COR-L47 (cell line): ENCODE data around the gene GMEB2.
"Not testable (repeated sequence)": the region's sequence is repeated elsewhere in the genome, so short reads cannot be mapped to it uniquely, and the experiment has no call there.

Experiments used
- DNase-seq: peaks from one replicate; lab custom pipeline; 2025; lab: John Stamatoyannopoulos, UW

GMEB2 gene

DNA sequence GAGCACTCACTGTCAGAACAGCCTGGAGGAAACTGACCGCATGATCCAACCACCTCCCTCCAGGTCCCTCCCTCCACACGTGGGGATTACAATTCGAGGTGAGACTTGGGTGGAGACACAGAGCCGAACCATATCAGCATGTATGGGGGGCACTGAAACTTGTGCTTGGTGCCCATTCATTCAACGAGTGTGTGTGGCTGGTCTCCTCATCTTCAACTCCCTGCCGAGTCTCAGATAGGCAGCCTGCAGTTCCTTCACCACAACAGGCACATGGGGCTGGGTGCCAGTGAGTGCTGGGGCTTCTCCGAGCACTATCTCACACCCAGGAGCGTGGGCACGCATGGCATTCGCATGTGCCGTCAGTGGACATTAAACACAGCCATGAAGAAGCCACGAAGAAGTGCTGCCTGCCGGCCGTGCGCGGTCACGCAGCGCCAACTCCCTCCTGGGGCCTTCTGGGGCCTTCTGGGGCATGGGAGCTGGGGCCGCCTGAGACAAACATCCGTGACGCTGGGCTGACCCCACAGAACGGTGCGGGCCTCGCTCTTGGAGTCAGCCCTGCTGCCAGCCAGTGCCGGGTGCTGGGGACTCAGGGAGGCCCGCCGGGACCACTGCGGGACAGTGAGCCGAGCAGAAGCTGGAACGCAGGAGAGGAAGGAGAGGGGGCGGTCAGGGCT is 30.5 kb upstream of the GMEB2 start:
- no peak for DNase-seq

DNA sequence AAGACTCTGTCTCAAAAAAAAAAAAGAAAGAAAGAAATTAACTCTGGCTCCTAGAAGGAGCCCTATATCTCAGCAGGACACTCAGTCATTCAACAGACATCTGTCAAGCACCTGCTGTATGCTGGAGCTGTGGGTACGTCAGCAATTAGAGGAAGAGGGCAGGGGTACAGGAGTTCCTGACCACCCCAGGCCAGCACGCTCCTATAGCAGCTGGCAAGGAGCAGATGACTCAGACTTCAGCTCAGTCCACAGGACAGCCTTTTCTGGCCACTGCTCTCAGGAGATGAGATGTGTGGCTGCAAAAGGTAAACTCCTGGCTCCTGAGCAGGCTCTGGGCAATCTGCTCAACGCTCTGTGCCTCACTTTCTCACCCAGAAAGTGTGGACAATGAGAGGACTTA is 29.6 kb upstream of the GMEB2 start:
- no peak for DNase-seq

DNA sequence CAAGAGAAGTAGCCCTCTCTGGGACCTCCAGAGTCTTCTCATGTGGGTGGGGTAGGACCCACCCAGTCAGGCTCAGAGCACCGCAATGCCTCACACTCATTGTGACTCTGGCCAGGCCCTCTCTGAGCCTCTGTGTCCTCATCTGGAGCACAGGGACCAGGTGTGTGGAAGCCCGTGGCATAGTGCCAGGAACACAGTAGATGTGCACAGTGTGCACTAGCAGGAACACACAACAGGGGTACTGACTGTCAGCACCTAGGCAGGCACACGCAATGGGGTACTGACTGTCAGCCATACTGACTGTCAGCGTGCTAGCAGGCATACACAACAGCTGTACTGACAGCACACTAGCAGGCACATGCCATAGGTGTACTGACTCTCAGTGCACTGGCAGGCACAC is 28.3 kb upstream of the GMEB2 start:
- no peak for DNase-seq

DNA sequence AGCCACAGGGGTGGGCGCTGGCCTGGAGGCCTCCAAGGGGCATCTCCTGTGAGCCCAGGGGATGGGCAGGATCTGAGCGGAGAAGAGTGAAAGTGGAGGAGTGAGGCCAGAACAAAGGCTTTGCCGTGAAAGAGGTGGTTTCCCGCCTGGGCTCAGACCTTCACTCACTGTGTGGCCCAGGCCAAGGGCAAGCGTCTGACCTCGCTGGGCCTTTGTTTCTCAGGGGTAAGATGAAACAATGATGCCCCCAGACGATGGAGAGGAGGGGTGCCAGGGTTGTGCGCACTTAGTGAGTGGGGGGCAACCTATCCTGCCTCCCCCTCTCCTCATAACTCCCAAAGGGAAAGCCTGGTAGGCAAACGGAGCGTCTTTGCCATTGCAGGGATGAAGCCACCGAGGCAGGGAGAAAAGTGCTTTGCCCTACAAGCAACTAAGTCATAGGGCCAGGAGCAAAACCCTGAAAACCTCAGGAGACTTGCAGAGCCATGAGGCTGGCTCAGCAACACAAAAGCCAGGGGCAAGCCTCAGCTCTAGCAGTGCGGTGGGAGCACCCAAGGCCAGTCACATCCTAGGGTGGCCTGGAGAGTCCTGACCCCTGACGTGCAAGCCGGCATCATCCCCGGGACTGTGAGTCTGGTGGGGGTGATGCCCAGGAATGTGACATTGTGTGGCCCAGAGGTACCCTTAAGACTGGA is 27.2 kb upstream of the GMEB2 start:
- no peak for DNase-seq

DNA sequence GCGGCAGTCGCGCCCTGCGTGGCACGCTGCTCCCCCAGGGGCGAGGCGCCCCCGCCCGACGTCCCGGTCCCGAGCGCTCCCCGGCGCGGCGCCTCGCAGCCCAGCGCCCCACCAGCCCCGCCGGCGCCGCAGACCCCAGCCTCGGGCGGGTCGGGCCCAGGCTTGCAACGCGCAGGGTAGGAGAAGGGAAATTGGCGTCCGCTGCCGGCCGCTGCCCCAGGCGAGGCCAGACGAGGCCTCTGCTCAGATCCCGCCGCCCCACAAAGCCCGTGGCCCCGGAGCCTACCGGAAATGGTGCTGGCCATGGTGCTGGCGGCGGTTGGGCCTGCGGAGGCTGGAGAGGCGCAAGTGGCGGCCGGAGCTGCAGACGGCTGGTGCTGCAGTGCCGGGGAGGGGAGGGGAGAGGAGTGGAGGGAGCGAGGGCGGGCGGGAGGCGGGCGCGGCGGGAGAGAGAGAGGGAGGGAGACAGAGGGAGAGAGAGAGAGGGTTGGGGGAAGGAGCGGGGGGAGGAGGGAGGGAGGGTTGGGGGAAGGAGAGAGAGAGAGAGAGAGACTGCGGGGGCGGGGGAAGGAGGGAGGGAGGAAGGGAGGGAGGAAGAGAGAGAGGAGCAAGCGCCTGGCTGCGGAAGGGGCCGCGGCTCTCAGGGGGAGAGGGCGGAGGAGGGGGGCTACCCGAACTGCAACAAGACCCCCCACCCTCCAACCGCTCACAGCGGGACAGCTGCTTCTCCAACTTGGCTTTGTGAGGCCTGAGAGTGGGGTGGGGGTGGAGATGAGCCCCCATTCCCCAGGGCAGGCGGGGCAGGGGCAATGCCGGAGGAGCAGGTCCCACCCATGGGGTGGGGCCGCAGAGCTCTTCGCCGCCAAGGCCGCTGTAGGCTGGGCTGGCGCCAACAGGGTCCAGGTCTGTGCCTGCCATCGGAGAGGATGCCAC is 26.4 kb upstream of the GMEB2 start, which contains the start of gene STMN3:
STMN3 (minus strand) TSS at position 384 of the 933 bp plus-strand sequence; CDS start at position 305, 79 bp downstream.
- DNase-seq: peak; percentile 85

DNA sequence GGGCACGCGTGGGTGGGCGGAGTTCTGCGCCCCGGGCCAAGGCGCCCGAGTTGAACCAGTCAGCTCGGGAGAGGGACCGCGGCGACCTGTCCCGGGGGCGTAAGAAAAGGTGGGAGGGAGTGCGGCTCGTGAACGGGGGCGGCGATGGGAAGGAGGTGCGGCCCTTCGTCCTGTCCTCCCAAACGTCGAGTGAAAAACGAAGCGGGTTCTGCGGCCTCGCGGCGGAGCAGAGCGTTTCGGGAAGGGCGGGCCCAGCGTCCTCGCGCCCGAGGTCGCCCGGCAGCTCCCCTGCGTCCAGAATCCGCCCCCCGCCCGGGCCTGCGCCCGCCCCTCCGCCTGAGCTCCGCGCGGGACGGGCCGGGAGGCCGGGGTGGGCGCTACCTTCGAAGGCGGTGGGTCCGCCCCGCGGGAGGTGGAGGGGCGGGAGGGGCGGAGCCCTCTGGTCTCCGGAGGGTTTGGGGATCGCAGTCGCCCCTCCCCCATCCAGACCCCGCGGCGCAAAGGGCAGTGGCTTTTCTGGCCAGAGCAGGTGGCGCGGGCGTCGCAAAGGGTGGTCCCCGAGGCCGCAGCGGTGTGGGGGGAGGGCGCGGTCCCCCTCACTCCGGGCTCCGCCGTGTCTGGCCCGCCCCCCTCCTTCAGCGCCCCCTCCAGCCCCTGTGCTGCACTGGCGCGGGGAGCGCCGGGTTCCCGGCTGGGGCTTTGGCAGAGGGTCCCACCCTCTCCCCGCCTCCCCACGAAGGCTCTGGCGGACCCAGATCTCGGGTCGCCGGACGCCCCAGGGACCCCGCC is 25.5 kb upstream of the GMEB2 start:
- DNase-seq: peak; percentile 30

DNA sequence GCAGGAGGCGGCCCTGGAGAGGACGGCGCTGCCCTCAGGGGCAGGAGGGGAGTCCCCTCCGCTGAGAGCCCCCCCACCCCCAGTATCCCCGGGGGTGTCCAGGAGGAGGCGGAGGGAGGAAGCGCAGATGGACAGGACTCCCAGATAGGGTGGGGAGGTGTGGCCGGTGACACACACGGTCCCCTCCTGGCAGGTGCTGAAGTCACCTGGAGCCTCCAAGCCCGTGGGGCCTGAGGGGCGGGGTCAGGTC is 25.0 kb upstream of the GMEB2 start:
- peak; percentile 13 for DNase-seq

DNA sequence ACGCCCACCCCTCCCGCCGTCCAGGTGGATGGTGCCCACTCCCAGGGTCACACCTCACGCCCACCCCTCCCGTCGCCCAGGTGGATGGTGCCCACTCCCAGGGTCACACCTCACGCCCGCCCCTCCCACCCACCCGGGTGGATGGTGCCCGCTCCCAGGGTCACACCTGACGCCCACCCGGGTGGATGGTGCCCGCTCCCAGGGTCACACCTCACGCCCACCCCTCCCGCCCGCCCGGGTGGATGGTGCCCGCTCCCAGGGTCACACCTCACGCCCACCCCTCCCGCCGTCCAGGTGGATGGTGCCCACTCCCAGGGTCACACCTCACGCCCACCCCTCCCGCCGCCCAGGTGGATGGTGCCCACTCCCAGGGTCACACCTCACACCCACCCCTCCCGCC is 23.6 kb upstream of the GMEB2 start:
- not testable (repeated sequence) for DNase-seq

DNA sequence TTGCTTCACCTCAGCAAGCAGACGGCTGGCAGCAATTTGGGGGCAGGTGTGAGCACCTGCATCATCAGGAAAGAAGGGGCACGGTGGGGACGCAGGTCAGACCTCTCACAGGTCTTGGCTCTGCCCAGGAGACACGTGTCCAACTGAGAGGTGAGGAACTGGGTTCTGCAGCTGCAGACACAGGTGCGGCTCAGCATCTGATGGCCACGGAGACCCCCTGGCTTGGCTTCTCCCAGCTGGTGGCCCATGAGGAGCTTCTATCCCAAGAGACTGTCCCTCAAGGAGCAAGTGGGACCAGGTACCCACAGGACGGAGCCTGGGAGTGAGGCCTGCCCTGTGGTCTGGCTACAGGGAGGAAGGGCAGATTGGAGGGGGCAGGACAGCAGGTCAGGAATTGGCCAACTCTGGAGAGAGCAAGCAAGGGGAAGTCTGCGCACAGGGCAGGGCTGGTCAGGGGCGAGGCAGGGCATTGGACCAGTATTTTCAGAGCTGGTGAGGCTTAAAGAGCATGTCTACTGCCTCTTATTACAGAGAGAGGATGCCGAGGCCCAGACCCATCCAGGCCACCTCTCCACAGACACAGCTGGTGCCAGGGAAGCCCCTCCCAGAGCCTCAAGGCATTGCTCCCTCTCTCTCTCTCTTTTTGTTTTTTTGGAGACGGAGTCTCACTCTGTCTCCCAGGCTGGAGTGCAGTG is 22.1 kb upstream of the GMEB2 start:
- peak; percentile 25 for DNase-seq

DNA sequence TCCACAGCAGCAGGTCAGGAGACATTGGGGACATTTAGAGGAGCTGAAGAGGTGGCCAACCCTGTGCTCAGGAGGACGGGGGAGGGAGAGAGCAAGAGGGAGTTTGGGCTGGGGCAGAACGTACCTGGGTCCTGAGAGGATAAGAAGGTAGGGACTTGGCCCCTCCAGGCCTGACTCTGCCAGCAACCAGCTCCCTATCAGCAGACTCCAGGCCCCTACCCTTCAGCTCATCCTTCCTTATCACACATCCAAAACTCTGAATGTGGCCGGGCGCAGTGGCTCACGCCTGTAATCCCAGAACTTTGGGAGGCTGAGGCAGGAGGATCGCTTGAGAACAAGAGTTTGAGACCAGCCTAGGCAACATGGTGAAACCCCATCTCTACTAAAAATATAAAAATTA is 21.3 kb upstream of the GMEB2 start:
- no peak for DNase-seq

DNA sequence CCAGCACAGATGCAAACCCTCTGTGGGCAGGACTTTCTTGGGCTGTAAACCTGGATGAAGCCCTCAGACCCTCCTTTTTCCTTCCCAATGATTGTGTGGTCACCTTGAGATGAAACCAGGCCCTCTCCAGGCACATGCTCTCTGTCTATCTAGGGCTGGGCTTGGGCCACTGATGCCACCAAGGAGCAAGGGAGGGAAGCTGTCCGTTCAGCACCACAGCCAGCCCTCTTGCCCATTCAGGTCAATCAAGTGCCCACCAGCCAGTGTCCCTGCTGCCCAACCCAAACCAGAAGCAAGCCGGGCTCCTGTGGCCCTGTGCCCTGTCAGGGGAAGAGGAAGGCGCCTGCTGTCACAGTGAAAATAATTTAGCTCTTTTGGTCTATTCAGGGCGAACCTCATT is 18.3 kb upstream of the GMEB2 start:
- DNase-seq: no peak

DNA sequence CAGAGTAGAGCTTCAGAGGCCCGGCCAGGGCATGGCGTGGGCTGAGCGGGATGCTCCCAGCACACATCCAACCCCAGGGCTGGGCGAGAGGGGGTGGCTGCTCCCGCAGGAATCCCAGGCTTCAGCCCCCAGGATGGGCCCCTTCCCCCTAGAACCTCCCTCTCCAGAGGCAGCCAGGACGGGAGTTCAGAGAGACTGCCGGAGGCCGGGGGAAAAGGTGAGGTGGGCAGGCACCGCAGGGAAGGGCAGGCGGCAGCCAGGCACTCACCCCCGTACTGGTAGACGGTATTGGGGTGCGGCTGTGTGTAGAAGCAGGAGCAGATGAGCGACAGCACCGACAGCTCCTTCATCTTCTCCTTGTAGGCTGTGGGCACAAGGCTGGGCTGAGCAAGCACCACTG is 17.0 kb upstream of the GMEB2 start:
- no peak for DNase-seq

DNA sequence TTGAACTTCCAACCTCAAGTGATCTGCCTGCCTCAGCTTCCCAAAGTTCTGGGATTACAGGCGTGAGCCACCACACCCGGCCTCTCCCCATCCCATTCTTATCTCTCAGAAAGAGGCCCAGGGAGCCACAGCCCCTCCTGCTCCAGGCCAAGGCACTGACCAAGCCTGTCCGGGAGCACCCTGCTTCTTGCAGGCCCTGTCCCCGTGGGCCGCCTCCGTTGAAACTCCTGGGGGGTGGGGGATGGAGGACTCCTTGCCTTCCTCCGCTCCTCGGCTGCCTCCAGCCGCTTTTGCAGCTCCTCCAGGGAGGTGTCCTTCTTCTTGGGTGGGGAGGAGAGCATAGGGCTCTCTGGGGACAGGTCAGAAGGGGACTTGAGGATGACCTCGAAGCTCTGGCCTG is 16.6 kb upstream of the GMEB2 start:
- DNase-seq: no peak

DNA sequence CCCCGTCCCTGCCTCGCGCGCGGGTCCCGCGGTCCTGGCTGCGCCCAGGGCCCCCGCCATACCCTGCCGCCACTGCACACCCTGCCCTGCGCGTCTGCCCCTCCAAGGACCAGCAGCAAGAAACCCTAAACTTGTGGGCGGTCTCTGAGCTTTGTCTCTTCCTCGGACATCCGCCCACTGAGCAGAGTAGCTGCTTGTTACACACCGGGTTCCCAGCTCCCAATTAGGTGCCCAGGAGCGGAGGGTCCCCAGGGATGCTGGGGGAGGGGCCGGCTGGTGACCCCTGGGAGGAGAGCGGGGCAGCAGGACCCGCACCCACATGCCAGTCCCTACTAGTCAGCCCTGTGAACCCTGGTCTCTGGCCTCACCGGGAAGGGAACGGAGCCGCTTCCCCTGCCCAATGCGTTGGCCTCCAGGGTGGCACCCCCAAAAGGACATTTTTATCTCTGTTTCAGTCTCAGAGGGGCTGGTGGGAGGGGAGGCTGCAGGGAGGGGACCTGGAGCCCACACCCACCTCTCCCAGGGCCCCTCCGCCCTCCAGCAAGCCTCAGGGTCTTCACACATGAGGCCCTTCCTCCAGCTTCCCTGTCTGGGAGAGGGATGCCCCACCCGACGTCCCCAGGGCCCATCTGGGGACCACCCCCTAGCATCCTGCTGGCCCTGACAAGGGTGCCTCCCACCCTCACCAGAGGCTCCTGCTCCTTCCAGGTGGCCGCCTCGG is 15.8 kb upstream of the GMEB2 start:
- no peak for DNase-seq

DNA sequence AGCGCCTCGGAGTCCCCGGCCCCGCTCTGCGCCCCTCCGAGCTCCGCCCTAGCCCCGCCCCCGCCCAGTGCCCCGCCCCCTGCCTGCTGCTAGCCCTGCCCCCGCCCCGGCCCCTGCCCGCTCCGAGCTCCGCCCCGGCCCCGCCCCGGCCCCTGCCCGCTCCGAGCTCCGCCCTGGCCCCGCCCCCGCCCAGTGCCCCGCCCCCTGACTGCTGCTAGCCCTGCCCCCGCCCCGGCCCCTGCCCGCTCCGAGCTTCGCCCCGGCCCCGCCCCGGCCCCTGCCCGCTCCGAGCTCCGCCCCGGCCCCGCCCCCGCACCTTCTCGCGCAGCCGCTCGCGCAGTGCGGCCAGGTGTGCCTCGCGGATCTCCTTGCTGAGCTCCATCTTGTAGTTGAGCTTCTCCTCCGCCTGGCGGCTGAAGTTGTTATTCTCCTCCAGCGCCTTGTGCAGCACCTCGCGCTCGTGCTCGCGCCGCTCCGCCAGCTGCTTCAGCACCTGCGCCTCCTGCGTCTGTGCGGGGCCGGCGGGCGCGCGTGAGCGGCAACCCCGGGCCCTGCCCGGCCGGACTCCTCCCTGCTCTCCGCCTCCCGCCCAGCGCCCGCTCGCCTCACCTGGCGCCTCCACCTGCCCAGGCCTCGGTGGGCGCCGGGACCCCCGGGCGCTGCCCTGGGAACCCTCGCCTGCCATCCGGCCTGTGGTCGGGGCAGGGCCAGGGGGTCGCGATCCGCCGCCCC is 15.1 kb upstream of the GMEB2 start:
- peak; percentile 94 for DNase-seq

DNA sequence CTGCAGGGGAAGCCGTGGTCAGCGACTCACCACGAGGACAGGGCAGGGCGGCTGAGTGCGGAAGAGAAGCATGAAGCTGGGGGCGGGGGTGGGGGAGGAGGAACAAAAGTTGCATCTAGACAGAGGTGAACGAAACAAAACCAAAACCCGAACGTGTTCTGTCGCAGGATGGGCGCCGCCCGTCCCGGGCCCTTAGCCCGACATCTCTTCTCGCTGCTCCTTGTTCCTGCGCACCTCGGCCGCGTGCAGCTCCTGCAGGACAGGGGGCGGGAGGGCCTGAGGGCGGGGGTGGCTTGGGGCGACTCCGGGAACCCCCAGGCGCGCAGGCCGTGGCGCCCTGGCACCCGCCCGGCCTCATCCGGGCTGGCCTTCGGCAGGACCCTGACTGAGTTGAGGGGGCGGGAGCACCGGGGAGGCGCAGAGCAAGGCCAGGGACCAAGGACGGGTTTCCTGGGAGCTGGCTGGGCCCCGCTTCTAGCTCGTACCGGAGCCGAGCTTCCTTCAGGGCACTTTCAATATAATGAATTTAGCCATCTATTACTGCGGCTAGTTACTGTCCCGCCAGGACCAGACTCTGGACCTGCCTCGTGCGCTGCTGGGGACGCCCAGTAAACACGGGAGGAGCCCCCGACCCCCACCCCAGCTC is 14.4 kb upstream of the GMEB2 start:
- DNase-seq: no peak

DNA sequence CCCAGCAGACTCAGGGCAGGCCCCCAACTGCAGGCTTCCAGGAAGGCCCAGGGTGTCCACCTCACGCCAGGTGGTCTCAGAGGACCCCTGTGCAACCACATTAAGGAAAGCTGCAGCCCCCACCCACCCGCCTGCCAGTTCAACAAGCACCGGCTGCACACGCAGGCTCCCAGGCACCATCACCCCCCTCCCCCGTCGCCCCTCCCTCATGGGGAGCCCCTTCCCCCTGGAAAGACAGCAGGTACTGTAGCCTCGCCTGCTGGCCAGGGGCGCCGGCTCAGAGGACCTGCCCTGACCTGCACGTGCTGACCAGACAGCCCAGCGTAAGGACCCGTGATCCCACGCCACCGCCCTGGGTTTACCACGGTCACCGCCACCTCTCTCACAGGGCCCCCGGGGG is 13.8 kb upstream of the GMEB2 start:
- DNase-seq: not testable (repeated sequence)

DNA sequence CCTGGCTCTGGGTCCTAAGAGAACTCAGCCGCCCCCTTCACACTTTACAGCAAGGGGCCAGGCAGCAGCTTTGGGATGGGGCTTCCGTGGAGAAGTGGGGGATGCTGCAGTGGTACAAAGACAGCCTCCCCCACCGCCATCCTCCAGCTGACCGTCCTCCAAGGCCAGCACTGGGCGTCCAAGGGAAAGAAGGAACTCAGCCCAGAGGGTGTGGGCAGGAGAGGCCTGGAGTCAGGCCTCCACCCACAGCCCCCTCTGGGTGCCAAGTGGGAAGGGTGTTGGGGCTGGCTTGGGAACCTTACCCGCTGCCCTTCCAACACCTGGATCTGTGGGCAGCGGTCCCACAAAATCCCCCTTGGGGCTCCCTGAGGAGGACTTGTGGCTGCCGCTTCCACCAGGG is 13.2 kb upstream of the GMEB2 start:
- DNase-seq: no peak

DNA sequence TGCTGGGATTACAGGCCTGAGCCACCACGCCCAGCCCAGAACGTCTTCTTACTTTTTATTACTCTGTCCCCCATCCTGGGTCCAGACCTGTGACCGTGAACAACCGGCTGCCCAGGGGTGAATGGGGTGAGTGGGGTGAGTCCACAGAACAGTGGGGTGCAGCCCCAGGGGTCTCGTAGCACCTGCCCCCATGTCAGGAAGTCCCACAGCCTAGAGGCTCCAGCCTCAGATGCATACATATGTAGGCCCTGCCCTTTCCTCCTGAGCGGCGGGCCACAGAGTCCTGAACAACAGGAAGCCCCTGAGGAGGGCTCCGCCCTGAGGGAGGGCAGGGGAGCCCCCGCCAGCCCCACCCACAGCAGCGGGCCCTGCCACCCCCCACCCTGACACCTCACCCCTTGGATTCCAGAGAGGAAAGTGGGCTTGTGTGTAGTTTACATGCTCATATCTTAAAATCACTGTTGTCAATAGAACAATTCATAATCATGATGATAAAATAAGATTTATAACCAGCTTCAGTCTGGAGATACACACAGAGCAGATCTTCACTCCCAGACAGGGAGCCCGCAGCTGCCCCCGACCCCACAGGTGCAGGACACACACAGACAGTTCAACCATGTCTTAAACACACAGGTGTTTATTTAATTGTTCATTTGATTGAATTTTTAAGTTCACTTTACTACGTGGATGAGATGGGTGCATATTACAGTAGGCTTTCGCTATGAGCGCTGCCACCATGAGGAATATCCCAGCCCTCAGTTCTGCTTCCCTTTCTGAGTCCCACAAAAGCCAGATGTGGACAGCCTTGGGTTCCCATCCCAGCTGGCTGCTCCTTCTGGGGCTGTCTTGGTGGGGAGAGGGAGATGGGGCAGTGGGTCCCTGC is 12.4 kb upstream of the GMEB2 start:
- no peak for DNase-seq
